DOHH2 (cell line): Measurements from ENCODE around the gene HSPH1.

Experiments
- H3F3A ChIP-seq: fragments of 200-600 bp; sonication (generic), shearing (Covaris generic); 2 replicates; pipeline ENCODE4 v1.6.0; 2016; ENCODE audit warnings: antibody characterized with exemption, mild to moderate bottlenecking; ENCODE audit not compliant: control insufficient read depth, insufficient read depth
- H3K27ac ChIP-seq: fragments of 200-600 bp; sonication (generic); 2 replicates; pipeline ENCODE4 v1.5.1; 2014; ENCODE audit warnings: low read depth, mild to moderate bottlenecking, low read length, moderate library complexity
- H3K27me3 ChIP-seq: fragments of 200-600 bp; sonication (generic); 2 replicates; pipeline ENCODE4 v1.6.1; 2014; ENCODE audit warnings: mild to moderate bottlenecking, low read length, mixed read lengths; ENCODE audit not compliant: control insufficient read depth
- H3K36me3 ChIP-seq: fragments of 200-600 bp; sonication (generic); 2 replicates; pipeline ENCODE4 v1.6.1; 2014; ENCODE audit warnings: mild to moderate bottlenecking, low read length, moderate library complexity, mixed read lengths; ENCODE audit not compliant: control insufficient read depth
- H3K4me1 ChIP-seq: fragments of 200-600 bp; sonication (generic); 2 replicates; pipeline ENCODE4 v1.6.1; 2014; ENCODE audit warnings: mild to moderate bottlenecking, low read length, mixed read lengths; ENCODE audit not compliant: control insufficient read depth
- H3K4me2 ChIP-seq: fragments of 200-600 bp; sonication (generic); 2 replicates; pipeline ENCODE4 v1.6.0; 2014; ENCODE audit warnings: mild to moderate bottlenecking, low read length, moderate library complexity
- H3K4me3 ChIP-seq: fragments of 200-600 bp; sonication (generic); 2 replicates; pipeline ENCODE4 v1.5.1; 2014; ENCODE audit warnings: mild to moderate bottlenecking, low read length, mixed read lengths
- H3K79me2 ChIP-seq: fragments of 200-600 bp; sonication (generic); 2 replicates; pipeline ENCODE4 v1.6.1; 2014; ENCODE audit warnings: mild to moderate bottlenecking, low read length, mixed read lengths; ENCODE audit not compliant: control insufficient read depth
- H3K9me2 ChIP-seq: fragments of 200-600 bp; sonication (generic); replicated peaks from 2 replicates; pipeline ENCODE4 v1.6.1; 2014; ENCODE audit warnings: mild to moderate bottlenecking, low read length, mixed read lengths; ENCODE audit not compliant: control insufficient read depth
- H3K9me3 ChIP-seq: fragments of 200-600 bp; sonication (generic); 2 replicates; pipeline ENCODE4 v1.6.1; 2014; ENCODE audit warnings: antibody characterized with exemption, low read length, mixed read lengths; ENCODE audit not compliant: control insufficient read depth, insufficient read depth
- H4K20me1 ChIP-seq: fragments of 200-600 bp; sonication (generic); 2 replicates; pipeline ENCODE4 v1.6.0; 2014; ENCODE audit warnings: low read depth, mild to moderate bottlenecking, antibody characterized with exemption, low read length, moderate library complexity; ENCODE audit not compliant: control insufficient read depth, insufficient read depth
- EZH2phosphoT487 ChIP-seq: fragments of 200-600 bp; sonication (generic); IDR thresholded peaks from 2 replicates; pipeline ENCODE4 v1.6.1; 2017; ENCODE audit warnings: borderline replicate concordance, mild to moderate bottlenecking, antibody characterized with exemption, low read length, moderate library complexity, mixed read lengths
- TF ChIP-seq, protein P1 (sequence below): fragments of 200-600 bp; sonication (generic); IDR thresholded peaks from one replicate; pipeline ENCODE4 v1.5.1; 2014; ENCODE audit warnings: antibody characterized with exemption, mild to moderate bottlenecking, low read depth, low read length; ENCODE audit not compliant: poor library complexity, severe bottlenecking

Gene HSPH1

GRCh38 chr13:31208559-31209122 is 46.9 kb upstream of the HSPH1 start:
- Histone ChIP-seq H3F3A (no peaks in the 10 kb centered on the region), H4K20me1 (no peaks in the 10 kb centered on the region), H3K9me3 (no peaks in the 10 kb centered on the region), H3K4me2 (no peak overlapping the region), H3K79me2 (0 out of 2 replicates have a peak, but pooled peaks cover 2% of the 10 kb centered on the region), H3K27me3 (no peaks in the 10 kb centered on the region), H3K4me3 (no peak overlapping the region), H3K9me2 (no peaks in the 10 kb centered on the region), H3K36me3 (no peaks in the 10 kb centered on the region), H3K27ac (no peak overlapping the region), H3K4me1 (peaks cover 9% of the 10 kb centered on the region)
- TF ChIP-seq, protein P1, sequence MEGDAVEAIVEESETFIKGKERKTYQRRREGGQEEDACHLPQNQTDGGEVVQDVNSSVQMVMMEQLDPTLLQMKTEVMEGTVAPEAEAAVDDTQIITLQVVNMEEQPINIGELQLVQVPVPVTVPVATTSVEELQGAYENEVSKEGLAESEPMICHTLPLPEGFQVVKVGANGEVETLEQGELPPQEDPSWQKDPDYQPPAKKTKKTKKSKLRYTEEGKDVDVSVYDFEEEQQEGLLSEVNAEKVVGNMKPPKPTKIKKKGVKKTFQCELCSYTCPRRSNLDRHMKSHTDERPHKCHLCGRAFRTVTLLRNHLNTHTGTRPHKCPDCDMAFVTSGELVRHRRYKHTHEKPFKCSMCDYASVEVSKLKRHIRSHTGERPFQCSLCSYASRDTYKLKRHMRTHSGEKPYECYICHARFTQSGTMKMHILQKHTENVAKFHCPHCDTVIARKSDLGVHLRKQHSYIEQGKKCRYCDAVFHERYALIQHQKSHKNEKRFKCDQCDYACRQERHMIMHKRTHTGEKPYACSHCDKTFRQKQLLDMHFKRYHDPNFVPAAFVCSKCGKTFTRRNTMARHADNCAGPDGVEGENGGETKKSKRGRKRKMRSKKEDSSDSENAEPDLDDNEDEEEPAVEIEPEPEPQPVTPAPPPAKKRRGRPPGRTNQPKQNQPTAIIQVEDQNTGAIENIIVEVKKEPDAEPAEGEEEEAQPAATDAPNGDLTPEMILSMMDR: no peak
- TF ChIP-seq EZH2phosphoT487: no peak

DNA sequence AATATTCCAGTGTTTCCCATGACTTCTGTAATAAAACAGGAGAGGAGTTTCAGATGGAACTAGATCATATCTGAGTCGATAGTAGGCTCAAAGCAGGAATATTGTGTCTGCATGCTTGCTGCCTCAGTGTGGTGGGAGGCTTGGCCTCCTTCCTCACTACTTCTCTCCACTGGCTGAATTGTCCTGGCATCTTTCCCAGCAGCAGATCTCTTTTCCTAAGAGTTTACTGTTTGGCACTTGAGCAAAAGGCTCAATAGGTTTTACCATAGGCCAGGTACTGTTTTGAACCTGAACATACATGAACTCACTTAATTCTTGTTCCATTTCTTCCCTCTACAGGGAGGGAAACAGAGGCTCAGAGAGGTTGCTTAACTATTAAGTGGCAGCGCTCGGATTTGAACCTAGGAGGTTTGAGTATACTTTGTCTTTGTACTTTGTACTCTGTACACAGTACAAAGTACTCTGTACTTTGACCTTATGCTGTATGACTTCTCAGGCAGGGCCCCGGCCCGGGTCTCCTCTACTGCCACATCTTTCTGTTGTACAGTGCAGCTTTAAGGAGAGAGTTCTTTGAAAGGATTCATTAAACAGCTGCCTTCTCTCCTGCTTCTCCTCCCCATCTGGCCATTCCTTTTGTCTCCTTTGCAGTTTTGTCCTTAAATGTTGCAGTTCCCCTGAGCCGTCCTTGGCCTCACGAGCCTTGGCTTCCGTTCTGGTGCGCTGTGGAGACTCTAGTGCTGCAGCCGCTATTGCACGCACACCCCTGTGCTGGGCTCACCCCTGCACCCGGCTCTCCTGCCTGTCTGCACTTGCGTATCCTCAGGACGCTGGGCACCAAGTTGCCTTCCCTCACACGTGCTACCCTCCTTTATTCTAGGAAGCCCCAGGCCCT is 46.2 kb upstream of the HSPH1 start:
- Histone ChIP-seq H3K27me3 (no peaks in the 10 kb centered on the region), H3K9me2 (no peaks in the 10 kb centered on the region), H4K20me1 (no peaks in the 10 kb centered on the region), H3K4me2 (no peak overlapping the region), H3K4me1 (peaks cover 8% of the 10 kb centered on the region), H3K79me2 (peaks cover 5% of the 10 kb centered on the region; the same call in 1 of the 2 replicates), H3F3A (no peaks in the 10 kb centered on the region), H3K4me3 (no peak overlapping the region), H3K9me3 (no peaks in the 10 kb centered on the region), H3K27ac (no peak overlapping the region), H3K36me3 (no peaks in the 10 kb centered on the region)
- TF ChIP-seq, protein P1: no peak
- no peak for TF ChIP-seq EZH2phosphoT487

GRCh38 chr13:31204592-31204991 is 42.9 kb upstream of the HSPH1 start:
- Histone ChIP-seq H3K4me2 (no peak overlapping the region), H3K9me2 (no peaks in the 10 kb centered on the region), H3K27ac (no peak overlapping the region), H3K36me3 (no peaks in the 10 kb centered on the region), H3F3A (no peaks in the 10 kb centered on the region), H3K27me3 (no peaks in the 10 kb centered on the region), H3K9me3 (no peaks in the 10 kb centered on the region), H3K4me1 (peaks cover 27% of the 10 kb centered on the region), H4K20me1 (no peaks in the 10 kb centered on the region), H3K4me3 (no peak overlapping the region), H3K79me2 (peaks cover 9% of the 10 kb centered on the region)
- TF ChIP-seq EZH2phosphoT487: no peak
- TF ChIP-seq, protein P1: no peak
